ENCODE results near the gene CDH8. TPM values are rescaled to one million over a fixed set of nuclear protein-coding genes. Genes with fewer than 3 reads are reported as not detected.

Gene CDH8
- total RNA-seq, 1 donor from 2014 or later = 0.98 TPM

DNA sequence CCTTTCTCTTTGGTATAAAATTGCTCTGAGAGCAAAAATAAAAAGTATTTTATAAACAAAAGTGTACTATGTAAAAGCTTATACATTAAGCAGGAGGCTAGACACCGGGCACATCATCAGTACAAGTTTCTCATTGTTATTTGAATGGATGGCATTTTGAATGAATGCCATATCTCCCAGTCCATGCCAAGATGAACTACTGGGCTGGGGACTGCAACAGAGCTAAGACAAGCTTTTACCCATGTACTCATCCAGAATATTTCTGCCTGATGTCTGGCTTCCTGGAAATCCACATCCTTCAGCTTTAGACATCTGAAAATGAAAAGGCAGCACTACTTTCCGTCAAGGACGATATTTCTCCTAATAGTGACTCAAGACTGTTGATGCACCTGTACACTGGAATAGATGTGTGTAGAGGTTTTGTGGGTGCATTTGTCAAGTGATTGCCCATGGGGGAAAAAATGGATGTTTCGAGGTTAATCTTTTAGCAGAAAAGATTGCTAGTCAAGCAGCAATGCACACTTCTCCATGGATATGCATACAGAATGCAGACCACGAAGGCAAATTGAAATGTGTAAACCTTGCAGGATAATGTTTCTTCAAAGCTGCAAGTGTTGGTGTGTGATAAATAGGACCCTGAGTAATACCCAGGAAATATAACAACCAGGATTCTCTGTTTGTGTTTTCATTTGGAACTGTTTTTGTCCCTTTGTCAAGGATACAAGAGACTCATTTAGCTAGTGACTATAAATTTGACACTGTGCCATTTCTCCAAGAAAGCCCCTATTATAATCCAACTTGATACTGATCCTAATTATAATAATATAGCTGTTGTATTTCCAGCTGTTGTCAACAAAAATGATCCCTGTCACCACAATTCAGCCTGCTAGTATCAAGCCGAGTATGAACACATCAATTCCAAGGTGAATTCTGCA lies 173.8 kb downstream of the CDH8 start:
- TF ChIP-seq POLR2AphosphoS5 (IDR thresholded peaks at IDR 0.05; ENCODE audit: insufficient read depth in 1 of 2, low read depth in 1 of 2) (no peak), POLR2A (IDR thresholded peaks at IDR 0.05) (no peak)
- TF ChIP-seq, protein P1, sequence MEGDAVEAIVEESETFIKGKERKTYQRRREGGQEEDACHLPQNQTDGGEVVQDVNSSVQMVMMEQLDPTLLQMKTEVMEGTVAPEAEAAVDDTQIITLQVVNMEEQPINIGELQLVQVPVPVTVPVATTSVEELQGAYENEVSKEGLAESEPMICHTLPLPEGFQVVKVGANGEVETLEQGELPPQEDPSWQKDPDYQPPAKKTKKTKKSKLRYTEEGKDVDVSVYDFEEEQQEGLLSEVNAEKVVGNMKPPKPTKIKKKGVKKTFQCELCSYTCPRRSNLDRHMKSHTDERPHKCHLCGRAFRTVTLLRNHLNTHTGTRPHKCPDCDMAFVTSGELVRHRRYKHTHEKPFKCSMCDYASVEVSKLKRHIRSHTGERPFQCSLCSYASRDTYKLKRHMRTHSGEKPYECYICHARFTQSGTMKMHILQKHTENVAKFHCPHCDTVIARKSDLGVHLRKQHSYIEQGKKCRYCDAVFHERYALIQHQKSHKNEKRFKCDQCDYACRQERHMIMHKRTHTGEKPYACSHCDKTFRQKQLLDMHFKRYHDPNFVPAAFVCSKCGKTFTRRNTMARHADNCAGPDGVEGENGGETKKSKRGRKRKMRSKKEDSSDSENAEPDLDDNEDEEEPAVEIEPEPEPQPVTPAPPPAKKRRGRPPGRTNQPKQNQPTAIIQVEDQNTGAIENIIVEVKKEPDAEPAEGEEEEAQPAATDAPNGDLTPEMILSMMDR (IDR thresholded peaks at IDR 0.05) = no peak
- Histone ChIP-seq H3K4me1 (no peaks in the 10 kb centered on the region), H3K36me3 (no peaks in the 10 kb centered on the region), H3K4me3 (no peak overlapping the region), H3K27ac (no peak overlapping the region), H3K27me3 (no peaks in the 10 kb centered on the region), H3K9me3 (no peaks in the 10 kb centered on the region)
- intact Hi-C loops (cut with DNase I) = no loop called here
- no peak for DNase-seq (ENCODE audit: extremely low spot score in 2 of 2)

DNA sequence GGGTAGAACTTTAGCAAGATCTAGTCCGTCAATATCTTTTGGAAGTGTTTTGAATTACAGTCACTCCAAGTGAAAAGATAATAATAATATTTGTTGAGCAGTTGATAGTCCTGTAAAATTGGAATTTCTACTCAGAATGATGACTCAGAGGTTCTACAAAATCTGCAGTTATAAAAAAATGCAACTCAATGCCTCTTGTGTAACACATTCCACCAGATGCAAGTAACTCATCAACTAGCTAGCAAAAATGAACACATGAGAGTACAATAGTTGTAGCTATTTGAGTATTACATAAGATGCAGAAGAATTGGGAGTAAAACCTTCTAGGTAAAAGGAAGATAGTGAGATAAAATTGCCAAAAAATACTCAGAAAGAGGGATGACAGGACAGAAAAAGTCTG lies 177.2 kb downstream of the CDH8 start:
- no peaks in the 10 kb centered on the region for H3K27me3 ChIP-seq
- DNase-seq (ENCODE audit: extremely low spot score in 2 of 2) = no peak
- H3K36me3 ChIP-seq = no peaks in the 10 kb centered on the region
- intact Hi-C loops (cut with DNase I) = no loop called here
- H3K9me3 ChIP-seq = no peaks in the 10 kb centered on the region
- no peak overlapping the region for H3K27ac ChIP-seq
- H3K4me3 ChIP-seq = no peak overlapping the region
- no peaks in the 10 kb centered on the region for H3K4me1 ChIP-seq
- TF ChIP-seq POLR2AphosphoS5 (IDR thresholded peaks at IDR 0.05; ENCODE audit: insufficient read depth in 1 of 2, low read depth in 1 of 2) (no peak), POLR2A (IDR thresholded peaks at IDR 0.05) (no peak)
- TF ChIP-seq, protein P1 (IDR thresholded peaks at IDR 0.05) = no peak

DNA sequence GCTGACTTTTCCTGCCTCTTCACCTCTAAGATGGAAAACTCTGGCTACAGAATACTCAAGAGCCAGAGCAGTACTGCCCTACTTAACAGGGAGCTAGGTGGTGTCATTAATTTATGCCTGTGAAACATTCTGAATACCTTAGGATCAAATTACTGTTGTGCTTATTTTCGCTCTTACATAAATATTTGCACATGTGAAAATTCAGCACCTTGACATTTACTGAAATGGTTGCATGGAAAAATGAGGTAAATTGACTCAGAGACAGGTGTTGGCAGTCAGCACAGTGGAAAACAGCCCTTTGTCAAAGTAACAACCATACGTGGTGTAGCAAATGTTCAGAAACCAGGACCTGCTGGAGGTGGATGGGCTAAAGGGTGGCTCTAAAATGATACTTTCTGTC lies 193.6 kb downstream of the CDH8 start:
- intact Hi-C loops (cut with DNase I) = no loop called here
- Histone ChIP-seq H3K4me1 (no peaks in the 10 kb centered on the region), H3K9me3 (no peaks in the 10 kb centered on the region), H3K36me3 (no peaks in the 10 kb centered on the region), H3K4me3 (no peak overlapping the region), H3K27me3 (no peaks in the 10 kb centered on the region), H3K27ac (no peak overlapping the region)
- DNase-seq (ENCODE audit: extremely low spot score in 2 of 2) = no peak
- TF ChIP-seq POLR2A (IDR thresholded peaks at IDR 0.05) (no peak), POLR2AphosphoS5 (IDR thresholded peaks at IDR 0.05; ENCODE audit: insufficient read depth in 1 of 2, low read depth in 1 of 2) (no peak)
- TF ChIP-seq, protein P1 (IDR thresholded peaks at IDR 0.05) = no peak

DNA sequence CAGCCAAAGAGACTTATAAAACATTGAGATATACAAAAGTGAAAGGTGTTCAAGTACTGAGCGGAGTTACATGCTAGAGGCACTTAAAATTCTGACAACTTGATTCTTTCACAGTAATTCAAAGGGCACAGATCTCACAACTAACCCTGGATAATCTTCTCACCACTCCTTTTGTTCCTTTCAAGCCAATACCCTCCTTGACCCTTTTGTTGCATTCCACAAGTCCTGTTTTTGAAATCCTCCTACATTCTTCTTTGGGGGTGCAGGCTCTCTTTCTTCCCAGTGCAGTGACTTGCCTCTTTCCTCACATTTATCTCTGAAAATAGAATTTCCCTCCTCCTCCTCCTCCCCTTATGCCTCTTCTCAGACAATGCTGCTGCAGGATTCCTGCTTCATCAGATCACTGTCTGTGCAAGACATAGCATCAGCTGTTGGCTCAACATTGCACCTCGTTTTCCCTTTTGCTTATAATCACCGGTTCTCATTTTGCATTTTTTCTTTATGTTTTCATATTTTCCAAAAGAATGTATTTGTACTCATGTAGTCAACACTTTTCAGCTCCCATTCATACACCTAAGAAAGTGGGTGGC lies 199.3 kb downstream of the CDH8 start:
- H3K27me3 ChIP-seq = no peaks in the 10 kb centered on the region
- TF ChIP-seq, protein P1 (IDR thresholded peaks at IDR 0.05) = no peak
- no peak for TF ChIP-seq POLR2AphosphoS5 (IDR thresholded peaks at IDR 0.05; ENCODE audit: insufficient read depth in 1 of 2, low read depth in 1 of 2)
- TF ChIP-seq POLR2A (IDR thresholded peaks at IDR 0.05) = no peak
- no peaks in the 10 kb centered on the region for H3K36me3 ChIP-seq
- no peak overlapping the region for H3K27ac ChIP-seq
- intact Hi-C loops (cut with DNase I) = no loop called here
- H3K4me3 ChIP-seq = no peak overlapping the region
- no peak for DNase-seq (ENCODE audit: extremely low spot score in 2 of 2)
- no peaks in the 10 kb centered on the region for H3K4me1 ChIP-seq
- no peaks in the 10 kb centered on the region for H3K9me3 ChIP-seq

DNA sequence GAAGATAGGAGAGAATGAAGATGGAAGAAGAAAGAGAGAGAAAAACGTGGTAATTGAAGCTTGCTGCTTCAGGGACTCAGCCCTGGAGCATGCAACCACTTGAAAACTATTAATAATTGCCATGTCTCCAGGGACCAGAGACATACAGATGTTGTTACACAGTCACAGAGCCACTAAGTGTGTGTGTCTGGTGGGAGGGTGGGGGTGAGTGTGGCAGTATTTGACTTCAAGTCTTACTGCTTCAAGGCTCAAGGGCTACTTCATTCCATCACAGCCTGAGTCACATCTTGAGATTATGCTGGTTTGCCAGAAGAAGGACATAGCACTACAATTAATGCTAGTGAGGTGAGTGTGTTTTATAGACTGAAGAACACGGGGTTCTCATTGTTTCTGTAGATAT lies 202.2 kb downstream of the CDH8 start:
- H3K27ac ChIP-seq = no peak overlapping the region
- H3K4me1 ChIP-seq = no peaks in the 10 kb centered on the region
- no peak overlapping the region for H3K4me3 ChIP-seq
- H3K36me3 ChIP-seq = no peaks in the 10 kb centered on the region
- TF ChIP-seq, protein P1 (IDR thresholded peaks at IDR 0.05) = no peak
- TF ChIP-seq POLR2A (IDR thresholded peaks at IDR 0.05) (no peak), POLR2AphosphoS5 (IDR thresholded peaks at IDR 0.05; ENCODE audit: insufficient read depth in 1 of 2, low read depth in 1 of 2) (no peak)
- intact Hi-C loops (cut with DNase I) = no loop called here
- DNase-seq (ENCODE audit: extremely low spot score in 2 of 2) = no peak
- H3K9me3 ChIP-seq = no peaks in the 10 kb centered on the region
- no peaks in the 10 kb centered on the region for H3K27me3 ChIP-seq

Data from vagina (tissue), 2 donors.